Fibroblast of skin of right quadriceps (primary cell): ENCODE measurements around the gene KIF5C.

Experiments used
- DNase-seq: peaks from one replicate; pipeline ENCODE4 v3.0.0-alpha.2; 2013

Gene KIF5C

DNA sequence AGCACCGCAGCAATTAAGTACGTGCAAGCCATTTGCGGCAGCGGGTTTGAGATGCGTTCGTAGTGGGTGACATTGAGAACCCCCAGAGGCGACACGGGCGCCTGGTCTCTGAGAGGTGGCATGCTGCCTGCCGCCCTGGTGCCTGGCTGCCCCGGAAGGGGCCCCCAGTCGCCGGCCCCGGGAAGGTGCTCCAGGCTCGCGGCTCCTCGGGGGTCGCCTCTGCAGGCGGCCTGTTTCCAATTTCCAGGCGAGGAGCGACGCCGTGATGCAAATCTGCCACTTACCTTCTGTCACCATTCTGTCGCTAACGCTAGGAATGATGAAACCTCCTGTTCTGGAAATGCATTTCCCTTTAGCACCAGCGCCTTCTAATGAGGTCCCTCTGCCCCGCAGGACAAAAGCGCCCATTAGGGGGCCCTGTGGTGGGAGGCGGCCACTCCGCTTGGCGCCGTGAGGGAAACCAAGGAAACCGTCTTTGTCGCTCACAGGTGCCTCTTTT, 13.0 kb downstream of the KIF5C start:
- DNase-seq: no peak

DNA sequence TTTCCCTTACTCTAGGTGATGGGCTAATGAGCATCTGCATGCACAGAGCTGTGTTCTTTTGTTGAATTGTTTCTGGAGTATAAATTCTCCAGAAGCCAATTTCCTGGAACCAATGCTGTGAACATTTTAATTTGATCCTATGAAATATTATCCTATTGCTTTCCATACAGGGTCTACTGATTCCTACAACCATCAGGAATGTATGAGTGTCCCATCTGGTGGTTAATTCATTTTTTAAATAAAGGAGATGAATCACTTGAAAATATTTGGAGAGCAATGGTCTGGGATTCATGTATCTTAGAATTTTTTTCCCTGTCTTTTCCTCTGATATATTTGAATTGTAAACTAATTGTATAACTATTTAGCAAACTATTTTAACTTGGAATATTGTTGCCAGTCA, 14.0 kb downstream of the KIF5C start:
- peak; percentile 47 for DNase-seq

DNA sequence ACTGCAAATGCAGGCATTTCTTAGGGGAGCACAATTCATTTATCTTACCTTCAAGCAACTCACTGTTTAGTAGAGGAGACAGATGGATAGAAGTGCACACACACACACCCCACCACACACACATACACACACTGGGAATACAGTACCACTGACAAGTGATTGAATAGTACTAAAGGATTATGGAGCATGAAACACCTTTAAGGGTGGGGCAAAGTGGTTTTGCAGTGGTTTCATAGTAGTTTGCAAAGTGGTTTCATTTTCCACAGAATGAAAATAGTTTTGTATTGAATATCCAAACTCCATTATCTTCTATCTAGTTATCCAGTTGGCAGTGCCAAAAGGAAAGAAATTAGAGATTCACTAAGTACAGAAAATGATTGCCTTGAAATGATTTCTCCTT, 18.9 kb downstream of the KIF5C start:
- DNase-seq: no peak

DNA sequence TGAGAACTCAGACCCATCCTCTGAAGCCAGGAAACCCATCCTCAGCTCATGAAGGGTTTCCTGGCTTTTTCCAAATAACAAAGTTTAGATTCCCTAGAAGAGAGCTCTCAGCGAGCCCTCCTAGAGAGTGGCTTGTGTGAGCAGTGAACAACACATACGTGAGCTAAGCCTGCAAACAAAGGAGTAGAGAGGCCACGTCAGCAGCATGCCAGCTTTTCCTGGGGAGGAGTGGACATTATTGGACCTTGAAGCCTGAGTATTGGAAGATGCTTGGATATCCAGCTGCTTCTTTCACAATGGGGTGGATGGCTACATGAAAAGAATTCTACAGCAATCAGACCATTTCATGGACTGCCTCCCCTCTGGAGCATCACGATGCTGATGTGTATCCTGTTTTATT, 21.1 kb downstream of the KIF5C start:
- no peak for DNase-seq

DNA sequence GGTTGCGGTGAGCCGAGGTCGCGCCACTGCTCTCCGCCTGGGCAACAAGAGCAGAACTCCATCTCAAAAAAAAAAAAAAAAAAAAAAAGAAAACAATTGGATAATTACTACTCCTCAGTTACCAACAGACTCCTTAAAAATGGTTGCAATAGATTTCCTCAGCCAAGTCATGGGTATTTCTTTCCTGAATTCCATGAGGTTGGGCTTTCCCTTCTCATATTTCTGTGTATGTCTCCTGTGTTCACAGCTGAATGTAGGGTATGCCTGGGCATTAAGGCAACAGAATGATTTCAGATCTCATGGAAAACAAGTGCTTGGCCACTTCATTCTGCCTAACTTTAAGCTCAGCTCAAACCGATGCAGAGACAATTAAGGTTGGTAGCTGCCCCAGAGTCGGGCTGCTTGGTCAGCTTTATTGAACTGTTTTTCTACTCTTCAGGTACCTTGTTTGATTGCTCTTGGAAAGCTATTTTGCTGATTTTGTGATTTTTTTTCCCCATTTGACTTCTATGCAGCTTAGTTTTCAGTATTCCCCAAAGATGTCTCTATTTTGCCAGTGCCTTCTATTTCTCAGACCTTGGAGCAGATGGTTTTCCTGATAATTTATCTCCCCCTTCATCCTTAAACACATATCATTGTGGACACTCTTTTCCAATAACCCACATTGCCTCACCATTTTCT, 24.8 kb downstream of the KIF5C start:
- DNase-seq: no peak

DNA sequence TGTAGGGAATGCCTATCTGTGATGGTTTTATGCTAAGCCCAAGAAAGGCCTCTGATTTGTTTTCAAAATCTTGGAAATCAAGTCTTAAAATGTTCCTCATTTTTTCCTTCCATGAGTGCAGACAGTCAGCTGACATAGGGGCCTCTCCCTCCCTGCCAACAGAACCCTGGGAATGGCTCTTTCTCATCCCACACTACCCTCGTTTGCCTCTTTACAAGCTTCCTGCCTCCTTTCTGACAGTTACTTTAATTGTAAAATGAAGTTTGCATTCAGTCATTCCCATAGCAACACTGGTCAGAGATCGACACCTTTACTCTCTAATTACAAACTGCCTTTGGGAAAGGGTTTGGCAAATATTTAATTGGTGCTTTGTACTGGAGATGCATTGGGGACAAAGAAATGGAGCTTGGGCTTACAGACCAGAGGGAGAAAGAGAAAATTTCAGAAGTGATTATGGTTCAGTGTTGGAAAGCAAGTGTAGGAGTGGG, 25.4 kb downstream of the KIF5C start:
- no peak for DNase-seq

DNA sequence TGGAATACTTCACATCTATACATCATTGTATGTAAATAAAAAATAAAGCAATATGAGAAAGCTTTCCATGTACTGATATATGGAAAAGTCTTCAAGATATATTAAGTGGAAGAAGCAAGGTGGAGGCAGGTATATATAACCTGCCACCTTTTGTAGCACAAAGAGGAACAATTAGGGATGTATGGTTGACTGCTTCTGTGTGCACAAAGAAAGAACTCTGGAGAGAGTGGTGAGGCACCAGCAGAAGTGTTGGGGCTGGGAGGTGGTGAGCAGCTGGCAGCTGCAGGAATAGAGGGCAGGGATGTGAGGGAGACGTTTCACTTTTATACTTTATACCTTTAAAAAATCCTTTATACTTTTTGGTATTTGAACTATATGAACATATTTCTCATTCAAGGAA, 26.1 kb downstream of the KIF5C start:
- no peak for DNase-seq

DNA sequence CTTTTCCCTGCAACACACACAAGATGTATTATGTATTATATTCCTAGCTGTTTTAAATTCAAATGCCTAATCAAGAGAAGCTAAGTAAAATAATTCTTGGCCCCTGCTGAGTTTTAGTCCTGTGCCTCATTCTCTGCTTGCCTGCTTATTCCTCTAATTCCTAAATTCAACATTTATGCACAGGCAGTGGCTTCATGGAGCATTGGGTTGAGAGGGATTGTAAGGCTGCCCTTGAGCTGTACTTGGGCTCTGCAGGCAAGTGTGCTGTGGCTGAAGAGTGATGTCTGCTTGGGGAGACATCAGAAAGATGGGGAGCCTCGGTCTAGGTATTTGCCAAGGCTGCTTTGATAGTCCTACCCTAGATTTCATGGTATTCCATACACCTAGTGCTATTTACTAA, 27.8 kb downstream of the KIF5C start:
- no peak for DNase-seq

DNA sequence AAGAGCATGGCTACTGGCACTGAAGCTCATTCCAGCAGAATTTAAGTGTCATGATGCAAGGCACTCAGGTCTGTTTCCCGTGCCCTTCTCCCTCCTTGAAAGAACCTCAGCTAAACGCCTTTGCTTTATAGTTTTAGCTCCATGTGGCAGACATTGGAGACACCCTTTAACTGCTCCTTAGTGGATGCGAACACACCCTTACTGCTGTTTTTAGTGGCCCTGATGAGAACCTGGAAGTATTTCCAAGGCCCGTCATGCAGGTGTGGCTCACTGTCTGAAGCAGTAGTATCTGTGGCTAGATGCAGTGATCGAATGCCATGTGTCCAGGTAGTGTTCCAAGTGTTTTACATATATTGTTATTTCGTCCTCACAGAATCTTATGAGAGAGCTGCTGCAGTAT, 28.3 kb downstream of the KIF5C start:
- no peak for DNase-seq

DNA sequence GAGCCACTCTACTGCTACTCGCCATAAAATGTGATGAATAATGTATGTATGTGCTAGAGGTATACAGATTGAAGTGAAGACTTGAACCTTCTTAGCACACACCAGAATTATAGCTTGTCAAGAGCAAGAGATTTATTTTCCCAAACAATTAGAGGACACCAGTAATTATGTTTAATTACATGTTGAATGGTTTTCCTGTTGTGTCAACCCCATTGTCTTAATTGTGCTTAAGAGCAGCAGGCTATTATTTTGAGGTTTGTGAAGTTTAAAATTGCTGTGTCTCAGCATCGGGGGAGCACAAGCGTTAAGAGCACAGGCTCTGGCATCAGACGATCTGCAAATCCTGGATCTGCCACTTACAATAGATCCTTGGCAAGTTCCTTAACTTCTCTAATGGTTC, 29.0 kb downstream of the KIF5C start:
- no peak for DNase-seq

DNA sequence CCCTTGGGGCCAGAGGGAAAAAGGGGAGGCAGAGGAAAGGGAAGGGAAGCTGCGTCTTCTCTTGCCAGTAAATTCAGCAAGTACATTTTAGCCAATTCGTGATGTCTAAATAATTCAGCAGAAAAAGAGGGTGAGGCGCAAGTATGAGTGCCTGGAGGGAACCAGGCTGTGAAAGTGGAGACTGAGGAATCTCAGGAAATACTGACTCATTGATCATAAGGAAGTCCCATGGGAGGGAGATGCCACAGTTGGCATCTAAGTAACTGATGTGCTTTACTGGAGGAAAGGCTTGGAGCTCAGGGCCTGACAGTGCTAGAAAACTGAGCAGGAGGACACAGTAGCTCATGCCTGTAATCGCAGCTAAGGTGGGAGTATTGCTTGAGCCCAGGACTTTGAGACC, 31.1 kb downstream of the KIF5C start:
- peak; percentile 25 for DNase-seq

DNA sequence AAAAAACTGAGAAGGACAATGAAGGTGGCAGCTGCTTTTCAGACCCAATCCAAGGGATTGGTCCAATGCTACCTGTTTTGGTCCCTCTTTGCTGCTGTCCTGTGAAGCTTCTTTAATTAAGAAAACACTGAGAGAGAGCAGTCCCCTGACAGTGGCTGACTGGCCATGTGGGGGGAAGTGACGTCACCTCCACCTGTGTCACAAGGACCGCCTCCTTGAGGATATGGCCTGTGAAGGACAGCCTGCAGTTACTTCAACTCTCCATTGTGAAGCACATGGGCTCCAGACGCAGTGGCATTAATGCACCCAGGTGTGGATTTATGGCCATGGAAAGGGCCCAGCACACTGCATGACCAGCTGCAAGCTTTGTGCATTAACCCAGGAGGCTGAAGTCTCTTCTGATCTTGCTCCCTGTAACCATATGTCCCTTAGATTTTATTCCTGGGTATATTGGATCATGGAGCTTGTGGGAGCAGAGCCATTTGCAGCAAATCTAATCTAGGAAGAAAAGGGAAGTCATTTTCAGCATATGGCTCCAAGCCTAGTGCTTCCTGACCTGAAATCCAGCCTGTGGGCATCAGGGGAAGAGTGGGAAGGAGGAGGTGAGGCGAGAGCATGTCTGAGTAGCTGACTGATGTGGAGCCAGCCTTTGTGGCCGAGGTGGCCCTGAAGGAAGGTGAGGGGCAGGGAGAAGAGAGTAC, 32.2 kb downstream of the KIF5C start:
- DNase-seq: no peak

DNA sequence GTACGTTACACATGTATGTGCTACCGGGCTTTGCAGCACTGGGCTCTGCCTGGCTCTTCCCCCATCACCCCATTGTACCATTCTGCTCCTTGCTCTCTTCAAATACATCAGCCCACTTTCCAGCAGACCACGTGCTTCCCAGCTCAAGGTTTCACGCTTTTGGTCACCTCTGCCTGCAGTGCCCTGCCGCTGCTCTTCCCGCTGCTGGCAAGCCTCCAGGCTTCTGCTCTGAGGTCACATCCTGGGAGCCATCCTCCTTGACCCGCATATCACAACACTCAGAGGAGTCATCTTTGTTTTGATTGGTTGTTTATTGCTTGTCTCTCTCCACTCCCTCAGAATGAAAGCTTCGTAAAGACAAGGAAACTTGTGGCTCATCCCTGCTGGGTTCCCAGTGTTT, 34.1 kb downstream of the KIF5C start:
- DNase-seq: no peak

DNA sequence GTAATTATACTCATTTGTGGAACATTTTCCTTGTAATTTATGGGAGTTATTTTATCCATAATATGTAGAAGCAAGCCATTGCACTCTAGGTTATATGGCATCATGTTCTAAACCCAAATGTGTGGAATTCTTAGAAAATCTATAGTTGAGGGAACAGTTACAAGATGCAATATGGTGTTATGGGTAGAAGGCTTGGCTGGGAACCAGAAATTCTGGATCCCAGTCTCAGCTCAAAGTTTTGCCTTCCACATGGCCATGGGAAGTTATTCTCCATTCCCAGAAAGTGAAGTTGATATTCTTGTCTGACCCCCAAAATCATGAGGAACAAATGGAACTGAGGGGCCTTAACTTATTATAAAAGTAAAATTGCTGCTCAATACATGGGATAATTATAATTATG, 38.0 kb downstream of the KIF5C start:
- no peak for DNase-seq

DNA sequence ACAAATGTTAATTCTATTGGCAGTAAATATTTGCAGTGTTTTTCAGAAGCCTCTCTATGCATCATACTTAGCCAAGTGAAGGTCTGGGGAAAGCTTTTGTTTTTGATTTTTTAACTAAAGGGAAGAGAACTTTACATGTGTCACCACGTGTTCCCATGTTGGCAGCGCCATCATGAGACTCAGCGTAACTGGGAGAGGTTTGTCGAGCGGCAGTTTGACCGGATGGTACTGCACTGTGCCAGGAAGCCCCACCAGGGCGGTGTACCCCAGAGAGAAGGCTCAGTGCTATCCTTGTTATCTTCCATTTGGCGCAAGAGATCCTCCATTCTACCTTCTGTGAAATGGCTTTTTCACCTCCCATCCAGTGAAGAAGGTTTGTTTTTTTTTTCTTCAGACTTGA, 38.5 kb downstream of the KIF5C start:
- DNase-seq: no peak

DNA sequence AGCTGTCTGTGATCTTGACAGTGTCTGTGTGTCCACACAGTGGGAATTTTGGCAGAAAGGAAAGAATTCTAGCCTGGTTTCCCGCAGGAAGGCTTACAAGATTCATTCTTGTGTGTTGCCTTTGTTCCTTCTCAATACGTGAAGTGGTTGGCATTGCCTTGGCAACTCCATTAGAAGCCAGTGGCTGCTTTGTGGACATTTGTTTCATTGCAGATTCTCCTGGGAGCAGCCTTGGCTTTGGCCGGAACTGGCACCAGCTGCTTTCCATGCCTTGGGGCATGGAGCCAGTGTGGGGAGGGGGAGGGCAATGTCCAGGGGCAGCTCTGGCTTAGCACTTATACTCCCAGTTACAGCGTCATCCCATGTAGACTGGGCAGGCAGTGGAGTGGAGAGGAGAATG, 39.4 kb downstream of the KIF5C start:
- no peak for DNase-seq

DNA sequence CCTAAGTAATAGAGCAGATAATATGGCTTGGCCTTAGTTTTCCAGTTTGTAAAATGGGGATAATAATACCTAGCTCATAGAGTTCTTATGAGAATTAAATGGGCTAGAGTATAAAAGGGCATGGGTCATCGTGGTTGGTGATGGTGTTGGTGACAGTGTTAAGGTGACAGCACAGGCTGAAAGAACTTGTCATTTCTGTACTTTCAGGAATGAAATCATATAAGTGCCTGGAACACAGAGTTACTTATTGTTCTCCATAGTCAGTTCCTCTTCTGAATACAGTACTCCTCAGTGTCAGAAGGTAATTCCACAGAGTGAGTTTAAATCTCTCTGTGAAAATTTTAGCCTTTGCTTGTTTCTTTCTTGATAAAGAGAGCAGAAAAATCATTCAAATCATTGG, 42.4 kb downstream of the KIF5C start:
- no peak for DNase-seq

DNA sequence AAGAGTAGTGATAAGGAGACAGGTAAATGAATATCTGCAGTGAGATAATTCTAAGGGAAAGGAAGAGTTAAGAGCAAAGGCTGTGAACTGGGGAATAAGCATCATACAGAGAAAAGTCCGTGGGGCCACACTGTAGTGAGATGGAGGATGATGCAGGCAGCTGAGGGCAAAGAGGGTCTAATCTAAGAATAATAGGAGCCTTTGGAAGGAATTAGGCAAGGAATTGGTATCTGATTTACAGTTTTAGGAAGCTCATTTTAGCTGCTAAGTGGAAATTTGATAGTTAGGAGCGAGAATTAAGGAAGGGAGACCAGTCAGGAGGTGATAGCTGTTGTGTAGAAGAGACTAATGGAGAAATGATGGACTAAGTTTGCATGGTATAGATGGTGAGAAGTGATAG, 43.5 kb downstream of the KIF5C start:
- DNase-seq: no peak

DNA sequence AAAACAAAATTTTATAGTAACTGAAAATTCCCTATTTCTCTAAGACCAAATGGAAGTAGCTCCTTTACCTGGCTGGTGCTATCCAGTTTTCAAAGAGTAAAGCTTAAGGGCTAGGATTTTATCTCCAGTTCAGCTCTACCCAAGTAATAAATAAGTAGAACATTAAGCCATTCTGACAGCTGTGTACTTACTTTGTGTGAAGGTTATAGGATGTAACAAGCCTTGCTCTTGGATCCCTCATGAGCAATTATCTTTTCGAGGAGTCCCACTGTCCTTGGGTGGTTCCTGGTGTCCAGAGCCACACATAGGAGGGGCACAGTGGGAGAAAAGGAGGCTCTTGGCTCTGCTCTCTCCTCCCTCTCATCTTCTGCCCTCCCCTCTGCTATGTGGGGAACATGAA, 45.5 kb downstream of the KIF5C start:
- no peak for DNase-seq

DNA sequence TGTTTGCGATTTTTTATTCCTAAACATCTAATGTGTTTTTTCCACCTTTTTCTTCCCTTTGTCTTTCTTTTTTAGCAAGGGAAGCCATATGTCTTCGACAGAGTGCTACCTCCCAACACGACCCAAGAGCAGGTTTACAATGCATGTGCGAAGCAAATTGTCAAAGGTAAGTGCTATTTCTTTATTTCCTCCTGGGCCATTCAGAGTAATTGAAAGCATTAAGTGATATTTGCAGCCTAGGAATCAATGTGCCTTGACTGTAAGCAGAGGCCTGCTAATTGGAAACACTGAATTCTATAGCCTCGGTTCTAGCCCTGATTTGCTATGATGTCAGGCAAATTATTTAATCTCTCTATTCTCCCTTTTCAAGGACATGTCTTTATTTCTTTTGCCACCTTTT, 47.0 kb downstream of the KIF5C start:
- DNase-seq: no peak

DNA sequence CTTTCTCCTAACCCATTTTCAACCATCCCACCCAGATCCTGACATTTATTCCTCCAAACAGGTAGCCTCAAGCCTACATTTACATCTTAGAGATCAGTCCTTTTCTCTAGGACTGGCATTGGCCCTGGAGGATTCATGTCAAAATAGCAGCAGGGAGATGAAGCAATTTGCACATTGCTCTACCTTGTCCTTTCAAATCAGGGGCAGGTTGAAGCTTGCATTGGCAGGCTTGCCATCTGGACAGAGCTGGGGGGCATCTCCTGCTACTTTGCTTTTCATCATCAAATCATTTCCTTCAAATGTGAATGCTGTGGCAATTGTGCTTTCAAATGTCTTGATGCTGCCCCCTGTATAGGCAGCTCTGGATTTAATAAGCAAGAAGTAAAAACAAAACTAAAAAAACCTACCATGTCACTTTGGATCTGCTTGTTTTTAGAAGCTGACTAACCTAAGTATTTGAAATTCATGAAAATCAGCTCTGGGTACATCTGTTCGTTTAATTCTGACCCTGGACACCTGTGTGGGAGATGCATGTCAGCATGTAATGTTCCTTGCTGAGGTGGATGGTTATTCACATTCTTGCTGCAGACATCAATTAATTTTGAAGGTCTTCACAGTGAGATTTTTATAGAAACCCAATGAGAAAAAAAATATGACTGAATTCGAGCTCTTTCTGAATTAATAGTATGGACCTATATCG, 47.9 kb downstream of the KIF5C start:
- DNase-seq: no peak

DNA sequence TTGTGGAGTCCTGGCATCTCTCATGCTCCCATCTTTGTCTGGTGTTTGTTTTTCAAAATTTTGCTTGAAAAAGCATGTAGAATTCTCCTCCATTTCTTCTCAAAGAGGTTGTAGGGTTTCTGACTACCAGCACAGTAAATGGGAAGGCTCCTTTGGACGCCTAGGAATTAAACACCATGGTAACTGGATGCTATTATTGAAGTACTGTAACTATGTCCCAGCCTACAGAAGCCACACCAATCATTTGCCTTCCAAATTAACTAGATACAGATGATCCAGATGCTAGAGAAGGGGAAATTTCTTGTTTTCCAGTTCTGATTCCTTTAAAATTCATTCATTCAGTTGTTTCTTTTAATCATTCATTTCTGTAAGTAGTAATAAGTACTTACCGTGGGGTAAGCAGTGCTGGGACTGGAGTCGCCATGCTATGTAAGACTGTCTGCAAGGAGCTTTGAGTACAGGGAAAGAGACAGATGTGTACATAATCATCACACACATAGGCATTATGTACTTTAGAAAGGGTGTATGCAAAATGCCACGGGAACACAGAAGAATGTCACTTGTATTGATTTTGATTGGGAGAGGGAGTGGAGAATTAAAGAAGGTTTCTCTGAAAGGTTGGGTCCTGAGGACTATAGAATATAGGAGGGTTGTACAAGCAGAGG, 49.6 kb downstream of the KIF5C start:
- DNase-seq: no peak

DNA sequence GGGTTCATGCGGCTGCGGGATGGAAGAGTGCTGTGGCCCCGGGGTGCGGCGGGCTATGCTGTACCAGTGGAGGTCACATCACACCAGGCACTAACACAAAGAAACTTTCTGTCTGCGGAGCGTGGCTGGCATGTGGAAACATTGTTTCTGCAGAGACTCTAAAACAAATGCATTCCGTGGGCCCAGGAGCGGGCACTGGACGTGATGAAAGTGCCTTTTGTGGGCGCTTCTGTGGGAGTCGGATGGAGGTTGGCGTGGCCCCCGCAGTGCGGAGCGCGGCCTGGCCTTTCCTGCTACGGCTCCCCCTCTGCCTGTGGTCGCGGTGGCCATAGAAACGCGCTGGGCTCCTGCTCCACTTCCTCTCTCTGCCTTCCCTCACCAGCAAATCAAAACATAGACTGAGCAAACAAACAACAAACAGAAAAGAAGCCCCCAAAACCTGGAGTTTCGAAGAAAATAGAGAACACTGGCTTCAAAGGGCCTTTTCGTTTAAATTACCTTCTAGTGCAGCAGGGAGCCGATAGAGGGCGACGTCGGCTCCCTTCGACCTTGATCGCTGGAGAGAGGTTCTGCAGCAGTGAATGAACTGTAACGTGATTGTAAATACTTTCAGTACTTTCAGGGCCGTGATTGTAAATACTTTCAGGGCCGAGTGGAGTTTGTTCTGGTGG, 51.4 kb downstream of the KIF5C start:
- peak; percentile 18 for DNase-seq
